Activated T-helper 1 cell treated with anti-CD3 and anti-CD28 coated beads, Interleukin-12 subunit alpha, Interleukin-12 subunit beta, Interleukin-2, Interleukin-4 antibody, amounts not matched to agents 30 ng/mL and 10 ng/mL and 1 ng/mL, durations not matched to agents 14 hours and 24 hours and 36 hours (primary cell): ENCODE measurements around the gene CCDC33. TPM values are rescaled to one million over a fixed set of nuclear protein-coding genes. Genes with fewer than 3 reads are reported as not detected.

Experiments used
- DNase-seq: peaks from one replicate; pipeline ENCODE4 v3.0.0; 2021; ENCODE audit warnings: low spot score
- H3K27ac Mint-ChIP-seq: one replicate; pipeline ENCODE4 v1.8.0; 2021; ENCODE audit warnings: mild to moderate bottlenecking, mixed read lengths
- H3K27me3 Mint-ChIP-seq: one replicate; pipeline ENCODE4 v1.8.0; 2022; ENCODE audit warnings: mild to moderate bottlenecking, moderate library complexity, mixed read lengths; ENCODE audit not compliant: insufficient read depth
- H3K36me3 Mint-ChIP-seq: one replicate; pipeline ENCODE4 v1.8.0; 2021; ENCODE audit warnings: low read depth, mixed read lengths
- H3K4me1 Mint-ChIP-seq: one replicate; pipeline ENCODE4 v1.8.0; 2021; ENCODE audit warnings: low read depth, mixed read lengths
- H3K4me3 Mint-ChIP-seq: one replicate; pipeline ENCODE4 v1.8.0; 2021; ENCODE audit warnings: mild to moderate bottlenecking, moderate library complexity, mixed read lengths
- H3K9me3 Mint-ChIP-seq: one replicate; pipeline ENCODE4 v1.8.0; 2021; ENCODE audit warnings: mixed read lengths
- intact Hi-C: fragments of 100-400 bp; cut with micrococcal nuclease; formaldehyde crosslinking; loops from one replicate; pipeline ENCODE4 v1.15.1; 2024
- total RNA-seq: library from RNA; stranded (reverse); gene quantifications from 2 replicates; pipeline ENCODE4 v1.2.3, GENCODE V29; 2022

CCDC33 gene
- total RNA-seq, 1 donor from 2014 or later: not detected

GRCh38 chr15:74312445-74313007 lies 76.4 kb downstream of the CCDC33 start:
- Mint-ChIP-seq H3K27ac (no peak overlapping the region), H3K36me3 (no peaks in the 10 kb centered on the region), H3K27me3 (peaks cover 17% of the 10 kb centered on the region), H3K4me3 (no peak overlapping the region), H3K4me1 (no peaks in the 10 kb centered on the region), H3K9me3 (no peaks in the 10 kb centered on the region)
- no peak for DNase-seq
- intact Hi-C loops: no loop called here

- H3K9me3 Mint-ChIP-seq: no peaks in the 10 kb centered on the region
- no peaks in the 10 kb centered on the region for H3K36me3 Mint-ChIP-seq
- intact Hi-C loops: no loop called here
- H3K4me1 Mint-ChIP-seq: no peaks in the 10 kb centered on the region
- H3K27ac Mint-ChIP-seq: no peak overlapping the region
- no peak for DNase-seq
- H3K4me3 Mint-ChIP-seq: no peak overlapping the region
- peaks cover 11% of the 10 kb centered on the region for H3K27me3 Mint-ChIP-seq
Observed at GRCh38 chr15:74313889-74314288, 77.8 kb downstream of the CCDC33 start.

- Mint-ChIP-seq H3K9me3 (no peaks in the 10 kb centered on the region), H3K27me3 (peaks cover 3% of the 10 kb centered on the region), H3K4me3 (peak overlapping the region; percentile 28), H3K4me1 (no peaks in the 10 kb centered on the region), H3K27ac (no peak overlapping the region), H3K36me3 (no peaks in the 10 kb centered on the region)
- no peak for DNase-seq
- intact Hi-C loops: no loop called here
Observed at GRCh38 chr15:74314795-74315438, 78.8 kb downstream of the CCDC33 start.

- Mint-ChIP-seq H3K27ac (peak overlapping the region; percentile 44), H3K4me3 (no peak overlapping the region), H3K27me3 (peaks cover 3% of the 10 kb centered on the region), H3K36me3 (no peaks in the 10 kb centered on the region), H3K9me3 (no peaks in the 10 kb centered on the region), H3K4me1 (no peaks in the 10 kb centered on the region)
- no peak for DNase-seq
- intact Hi-C loops: no loop called here
Observed at GRCh38 chr15:74315626-74316025, 79.5 kb downstream of the CCDC33 start.

GRCh38 chr15:74316141-74316540 lies 80.0 kb downstream of the CCDC33 start:
- H3K4me3 Mint-ChIP-seq: no peak overlapping the region
- intact Hi-C loops: no loop called here
- no peak overlapping the region for H3K27ac Mint-ChIP-seq
- H3K9me3 Mint-ChIP-seq: no peaks in the 10 kb centered on the region
- no peak for DNase-seq
- no peaks in the 10 kb centered on the region for H3K36me3 Mint-ChIP-seq
- no peaks in the 10 kb centered on the region for H3K4me1 Mint-ChIP-seq
- H3K27me3 Mint-ChIP-seq: peaks cover 3% of the 10 kb centered on the region

- no peaks in the 10 kb centered on the region for H3K9me3 Mint-ChIP-seq
- intact Hi-C loops: no loop called here
- no peaks in the 10 kb centered on the region for H3K27me3 Mint-ChIP-seq
- H3K27ac Mint-ChIP-seq: no peak overlapping the region
- no peaks in the 10 kb centered on the region for H3K36me3 Mint-ChIP-seq
- no peaks in the 10 kb centered on the region for H3K4me1 Mint-ChIP-seq
- H3K4me3 Mint-ChIP-seq: no peak overlapping the region
- DNase-seq: no peak
Observed at GRCh38 chr15:74317820-74318375, 81.8 kb downstream of the CCDC33 start.

- no peaks in the 10 kb centered on the region for H3K27me3 Mint-ChIP-seq
- no peak overlapping the region for H3K4me3 Mint-ChIP-seq
- H3K36me3 Mint-ChIP-seq: no peaks in the 10 kb centered on the region
- DNase-seq: no peak
- no peak overlapping the region for H3K27ac Mint-ChIP-seq
- intact Hi-C loops: no loop called here
- H3K9me3 Mint-ChIP-seq: no peaks in the 10 kb centered on the region
- no peaks in the 10 kb centered on the region for H3K4me1 Mint-ChIP-seq
Observed at GRCh38 chr15:74318376-74319137, 82.4 kb downstream of the CCDC33 start.

- Mint-ChIP-seq H3K4me1 (no peaks in the 10 kb centered on the region), H3K9me3 (no peaks in the 10 kb centered on the region), H3K27me3 (no peaks in the 10 kb centered on the region), H3K27ac (no peak overlapping the region), H3K4me3 (no peak overlapping the region), H3K36me3 (no peaks in the 10 kb centered on the region)
- intact Hi-C loops: no loop called here
- no peak for DNase-seq
Observed at GRCh38 chr15:74319138-74319460, 83.0 kb downstream of the CCDC33 start.

GRCh38 chr15:74319596-74320351 lies 83.6 kb downstream of the CCDC33 start:
- Mint-ChIP-seq H3K27ac (no peak overlapping the region), H3K9me3 (no peaks in the 10 kb centered on the region), H3K4me3 (no peak overlapping the region), H3K27me3 (no peaks in the 10 kb centered on the region), H3K36me3 (no peaks in the 10 kb centered on the region), H3K4me1 (no peaks in the 10 kb centered on the region)
- intact Hi-C loops: loop anchor here (5.0 to 10.0 kb wide), 2 partner anchors 447 to 955 kb away; partner anchors contain the start of gene TBC1D21
- DNase-seq: no peak

- DNase-seq: no peak
- H3K4me1 Mint-ChIP-seq: no peaks in the 10 kb centered on the region
- no peak overlapping the region for H3K4me3 Mint-ChIP-seq
- H3K36me3 Mint-ChIP-seq: no peaks in the 10 kb centered on the region
- no peak overlapping the region for H3K27ac Mint-ChIP-seq
- H3K9me3 Mint-ChIP-seq: no peaks in the 10 kb centered on the region
- peaks cover 2% of the 10 kb centered on the region for H3K27me3 Mint-ChIP-seq
- intact Hi-C loops: loop anchor here (5.0 to 10.0 kb wide), 2 partner anchors 448 to 954 kb away; partner anchors contain the start of gene TBC1D21
Observed at GRCh38 chr15:74320352-74321247, 84.5 kb downstream of the CCDC33 start.

GRCh38 chr15:74322558-74323180 lies 86.5 kb downstream of the CCDC33 start:
- Mint-ChIP-seq H3K4me3 (no peak overlapping the region), H3K27me3 (peaks cover 2% of the 10 kb centered on the region), H3K9me3 (no peaks in the 10 kb centered on the region), H3K27ac (no peak overlapping the region), H3K4me1 (no peaks in the 10 kb centered on the region), H3K36me3 (no peaks in the 10 kb centered on the region)
- DNase-seq: peak; percentile 31
- intact Hi-C loops: loop anchor here (1.0 to 10.0 kb wide), 4 partner anchors 195 to 952 kb away; partner anchors contain the start of gene TBC1D21
